H9 (cell line): ENCODE results near the gene BEGAIN. TPM values are rescaled to one million over a fixed set of nuclear protein-coding genes. Genes with fewer than 3 reads are reported as not detected.

Experiments
- DNase-seq: peaks from one replicate; pipeline ENCODE4 v3.0.0-alpha.2; 2017
- H2AFZ ChIP-seq: one replicate; pipeline ENCODE4 v1.6.1; 2013; ENCODE audit warnings: mild to moderate bottlenecking, low read length, control low read depth, moderate library complexity
- H2AK5ac ChIP-seq: 2 replicates; pipeline ENCODE4 v1.6.1; 2013; ENCODE audit warnings: low read length, control low read depth, mixed read lengths; ENCODE audit not compliant: insufficient read length
- H2BK120ac ChIP-seq: one replicate; pipeline ENCODE4 v1.6.1; 2013; ENCODE audit warnings: low read depth, mild to moderate bottlenecking, low read length, control low read depth, inconsistent platforms; ENCODE audit not compliant: poor library complexity, severe bottlenecking
- H2BK12ac ChIP-seq: 2 replicates; pipeline ENCODE4 v1.6.1; 2013; ENCODE audit warnings: low read length, control low read depth, mixed read lengths, low read depth; ENCODE audit not compliant: insufficient read length
- H2BK15ac ChIP-seq: 2 replicates; pipeline ENCODE4 v1.6.1; 2013; ENCODE audit warnings: low read depth, low read length, control low read depth
- H2BK20ac ChIP-seq: one replicate; pipeline ENCODE4 v1.6.1; 2013; ENCODE audit warnings: low read depth, mild to moderate bottlenecking, low read length, control low read depth, inconsistent platforms; ENCODE audit not compliant: poor library complexity, severe bottlenecking
- H2BK5ac ChIP-seq: 2 replicates; pipeline ENCODE4 v1.6.1; 2013; ENCODE audit warnings: low read length, control low read depth, mixed read lengths; ENCODE audit not compliant: insufficient read length
- H3K14ac ChIP-seq: 2 replicates; pipeline ENCODE4 v1.6.1; 2013; ENCODE audit warnings: low read length, control low read depth; ENCODE audit not compliant: insufficient read depth
- H3K18ac ChIP-seq: 2 replicates; pipeline ENCODE4 v1.6.1; 2013; ENCODE audit warnings: low read depth, mild to moderate bottlenecking, mixed read lengths, low read length, control low read depth; ENCODE audit not compliant: insufficient read length
- H3K23ac ChIP-seq: 2 replicates; pipeline ENCODE4 v1.6.1; 2013; ENCODE audit warnings: low read length, control low read depth, mixed read lengths, low read depth; ENCODE audit not compliant: insufficient read length
- H3K23me2 ChIP-seq: 2 replicates; pipeline ENCODE4 v1.6.1; 2013; ENCODE audit warnings: low read depth, mild to moderate bottlenecking, mixed read lengths, low read length, control low read depth; ENCODE audit not compliant: insufficient read length, poor library complexity, severe bottlenecking
- H3K27ac ChIP-seq: 2 replicates; pipeline ENCODE4 v1.5.1; 2013; ENCODE audit warnings: low read length, control low read depth, mixed read lengths, low read depth; ENCODE audit not compliant: insufficient read length
- H3K27me3 ChIP-seq: 2 replicates; pipeline ENCODE4 v1.6.1; 2013; ENCODE audit warnings: low read length, control low read depth, inconsistent platforms; ENCODE audit not compliant: insufficient read depth
- H3K4ac ChIP-seq: 2 replicates; pipeline ENCODE4 v1.6.1; 2013; ENCODE audit warnings: low read depth, mild to moderate bottlenecking, control low read depth, inconsistent platforms, low read length, moderate library complexity
- H3K4me1 ChIP-seq: 2 replicates; pipeline ENCODE4 v1.6.1; 2013; ENCODE audit warnings: low read length, control low read depth, inconsistent platforms; ENCODE audit not compliant: insufficient read depth
- H3K4me2 ChIP-seq: 2 replicates; pipeline ENCODE4 v1.6.1; 2013; ENCODE audit warnings: low read length, control low read depth, mixed read lengths; ENCODE audit not compliant: insufficient read length, insufficient read depth
- H3K56ac ChIP-seq: 2 replicates; pipeline ENCODE4 v1.6.1; 2013; ENCODE audit warnings: low read depth, mild to moderate bottlenecking, mixed read lengths, low read length, control low read depth; ENCODE audit not compliant: insufficient read length
- H3K79me1 ChIP-seq: 2 replicates; pipeline ENCODE4 v1.6.1; 2013; ENCODE audit warnings: low read depth, mild to moderate bottlenecking, moderate library complexity, low read length, control low read depth, inconsistent platforms; ENCODE audit not compliant: insufficient read depth, poor library complexity, severe bottlenecking
- H3K79me2 ChIP-seq: 2 replicates; pipeline ENCODE4 v1.6.1; 2013; ENCODE audit warnings: low read length, control low read depth, inconsistent platforms; ENCODE audit not compliant: insufficient read depth
- H3K9ac ChIP-seq: 2 replicates; pipeline ENCODE4 v1.6.1; 2013; ENCODE audit warnings: low read length, control low read depth, mixed read lengths; ENCODE audit not compliant: insufficient read length; ENCODE audit errors: extremely low read depth
- H3K9me3 ChIP-seq: one replicate; pipeline ENCODE4 v1.6.1; 2013; ENCODE audit warnings: low read depth, low read length, inconsistent platforms; ENCODE audit not compliant: control insufficient read depth
- H3T11ph ChIP-seq: one replicate; pipeline ENCODE4 v1.6.1; 2013; ENCODE audit warnings: mild to moderate bottlenecking, low read length, control low read depth, inconsistent platforms
- H4K20me1 ChIP-seq: one replicate; pipeline ENCODE4 v1.6.1; 2013; ENCODE audit not compliant: control insufficient read depth, insufficient read length, insufficient read depth
- H4K5ac ChIP-seq: 2 replicates; pipeline ENCODE4 v1.6.1; 2013; ENCODE audit warnings: low read depth, mild to moderate bottlenecking, mixed read lengths, low read length, control low read depth; ENCODE audit not compliant: insufficient read length
- H4K8ac ChIP-seq: replicated peaks from 2 replicates; pipeline ENCODE4 v1.6.1; 2013; ENCODE audit warnings: low read length, control low read depth, mixed read lengths, low read depth; ENCODE audit not compliant: insufficient read length
- H4K91ac ChIP-seq: 2 replicates; pipeline ENCODE4 v1.6.1; 2013; ENCODE audit warnings: low read depth, mild to moderate bottlenecking, moderate library complexity, mixed read lengths, low read length, control low read depth; ENCODE audit not compliant: insufficient read length
- H3K27ac Mint-ChIP-seq, 3 experiments: 2 replicates in 2 of 3; 3 replicates in 1 of 3; pipeline ENCODE4 v1.8.0; 2020 to 2021; ENCODE audit warnings: mixed read lengths in 3 of 3, mild to moderate bottlenecking in 1 of 3, moderate library complexity in 1 of 3
- H3K27me3 Mint-ChIP-seq: 2 replicates; pipeline ENCODE4 v1.8.0; 2021; ENCODE audit warnings: low read depth, mild to moderate bottlenecking, moderate library complexity, mixed read lengths
- H3K36me3 Mint-ChIP-seq, 3 experiments: 2 replicates in 2 of 3; 3 replicates in 1 of 3; pipeline ENCODE4 v1.8.0; 2020 to 2021; ENCODE audit warnings: low read depth in 3 of 3, mixed read lengths in 3 of 3; ENCODE audit not compliant: insufficient read depth in 1 of 3
- H3K4me1 Mint-ChIP-seq, 2 experiments: 2 replicates each; pipeline ENCODE4 v1.8.0; 2020; ENCODE audit warnings: mixed read lengths in 2 of 2
- H3K4me3 Mint-ChIP-seq, 2 experiments: 2 replicates in 1 of 2; 3 replicates in 1 of 2; pipeline ENCODE4 v1.8.0; 2020 to 2021; ENCODE audit warnings: mild to moderate bottlenecking in 2 of 2, mixed read lengths in 2 of 2, moderate library complexity in 1 of 2
- H3K9me3 Mint-ChIP-seq, 2 experiments: 2 replicates in 1 of 2; 3 replicates in 1 of 2; pipeline ENCODE4 v1.8.0; 2020; ENCODE audit warnings: mild to moderate bottlenecking in 2 of 2, mixed read lengths in 2 of 2, moderate library complexity in 1 of 2
- CTCF ChIP-seq: fragments of 200-600 bp; sonication (generic); conservative IDR thresholded peaks from 3 replicates; pipeline ENCODE4 v1.8.0; 2021; ENCODE audit warnings: antibody characterized with exemption, mild to moderate bottlenecking
- WGBS: extraction: QIAGEN DNeasy Blood & Tissue Kit; methylation state at CpG from one replicate; pipeline ENCODE4 v1.1.7; 2013; ENCODE audit warnings: missing lambda C conversion rate, low lambda C conversion rate, mixed read lengths; ENCODE audit not compliant: insufficient read length; ENCODE audit errors: extremely low coverage; 5-methylcytosine and 5-hydroxymethylcytosine counted together
- total RNA-seq: library from RNA; stranded (reverse); gene quantifications from 2 replicates; pipeline ENCODE4 v1.2.1, GENCODE V29; 2021

BEGAIN gene
- total RNA-seq, 1 experiment from 2014 or later, result 2.6 TPM

DNA sequence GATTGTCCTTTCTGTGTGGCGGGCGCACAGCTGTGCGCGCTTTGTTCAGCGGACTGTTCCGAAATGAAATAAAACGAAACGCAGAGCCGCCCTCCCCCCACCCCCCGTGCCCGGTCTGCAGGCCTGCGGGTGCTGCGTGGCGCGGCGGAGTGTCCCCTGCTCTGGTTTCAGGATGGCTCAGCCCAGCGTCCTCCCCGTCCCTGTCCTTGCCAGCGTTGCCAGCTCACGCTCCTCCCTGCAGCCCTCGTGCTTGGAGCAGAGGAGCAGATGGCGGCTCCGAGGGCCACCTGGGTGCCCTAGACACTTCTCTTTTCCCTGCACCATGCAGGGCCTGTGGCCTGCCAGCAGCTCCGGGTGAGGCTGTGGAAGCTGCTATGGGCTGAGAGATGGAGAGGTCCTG, 17.5 kb upstream of the BEGAIN start:
- WGBS, result no CpG with 5 or more reads among the region's 24 CpGs
- no peak overlapping the region for H4K91ac ChIP-seq
- no peaks in the 10 kb centered on the region for H3K79me2 ChIP-seq
- TF ChIP-seq CTCF, result no peak
- no peak overlapping the region for H2BK120ac ChIP-seq
- no peaks in the 10 kb centered on the region for H3K27me3 ChIP-seq
- no peak for DNase-seq
- no peak overlapping the region for H3K4me3 Mint-ChIP-seq
- H3K23me2 ChIP-seq, result no peaks in the 10 kb centered on the region
- H3T11ph ChIP-seq, result no peak overlapping the region
- H3K4me1 Mint-ChIP-seq, result peaks cover 6 to 14% of the 10 kb centered on the region in 2 experiments; a peak in 3 of 4 replicates
- no peak overlapping the region for H4K5ac ChIP-seq
- no peak overlapping the region for H3K4me2 ChIP-seq
- H3K4ac ChIP-seq, result no peak overlapping the region
- no peaks in the 10 kb centered on the region for H3K4me1 ChIP-seq
- peaks cover 3 to 5% of the 10 kb centered on the region in 2 experiments; a peak in 3 of 5 replicates for H3K9me3 Mint-ChIP-seq
- no peak overlapping the region for H3K23ac ChIP-seq
- H2BK5ac ChIP-seq, result no peak overlapping the region
- no peak overlapping the region for H2BK20ac ChIP-seq
- H3K27me3 Mint-ChIP-seq, result peaks cover 28% of the 10 kb centered on the region
- no peak overlapping the region for H2AK5ac ChIP-seq
- H3K18ac ChIP-seq, result no peak overlapping the region
- H3K14ac ChIP-seq, result no peak overlapping the region
- no peak overlapping the region for H3K27ac ChIP-seq
- no peak overlapping the region for H2AFZ ChIP-seq
- H3K56ac ChIP-seq, result no peak overlapping the region
- no peaks in the 10 kb centered on the region for H4K20me1 ChIP-seq
- no peak overlapping the region for H2BK12ac ChIP-seq
- peaks cover 0 to 4% (median 0%) of the 10 kb centered on the region in 3 experiments; a peak in 2 of 7 replicates for H3K36me3 Mint-ChIP-seq
- no peaks in the 10 kb centered on the region for H3K9me3 ChIP-seq
- no peaks in the 10 kb centered on the region for H3K79me1 ChIP-seq
- no peak overlapping the region for H3K27ac Mint-ChIP-seq
- no peak overlapping the region for H4K8ac ChIP-seq
- H3K9ac ChIP-seq, result no peak overlapping the region
- H2BK15ac ChIP-seq, result no peak overlapping the region
